ENCODE results near the gene CLNS1A.

CLNS1A gene, protein sequence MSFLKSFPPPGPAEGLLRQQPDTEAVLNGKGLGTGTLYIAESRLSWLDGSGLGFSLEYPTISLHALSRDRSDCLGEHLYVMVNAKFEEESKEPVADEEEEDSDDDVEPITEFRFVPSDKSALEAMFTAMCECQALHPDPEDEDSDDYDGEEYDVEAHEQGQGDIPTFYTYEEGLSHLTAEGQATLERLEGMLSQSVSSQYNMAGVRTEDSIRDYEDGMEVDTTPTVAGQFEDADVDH

DNA sequence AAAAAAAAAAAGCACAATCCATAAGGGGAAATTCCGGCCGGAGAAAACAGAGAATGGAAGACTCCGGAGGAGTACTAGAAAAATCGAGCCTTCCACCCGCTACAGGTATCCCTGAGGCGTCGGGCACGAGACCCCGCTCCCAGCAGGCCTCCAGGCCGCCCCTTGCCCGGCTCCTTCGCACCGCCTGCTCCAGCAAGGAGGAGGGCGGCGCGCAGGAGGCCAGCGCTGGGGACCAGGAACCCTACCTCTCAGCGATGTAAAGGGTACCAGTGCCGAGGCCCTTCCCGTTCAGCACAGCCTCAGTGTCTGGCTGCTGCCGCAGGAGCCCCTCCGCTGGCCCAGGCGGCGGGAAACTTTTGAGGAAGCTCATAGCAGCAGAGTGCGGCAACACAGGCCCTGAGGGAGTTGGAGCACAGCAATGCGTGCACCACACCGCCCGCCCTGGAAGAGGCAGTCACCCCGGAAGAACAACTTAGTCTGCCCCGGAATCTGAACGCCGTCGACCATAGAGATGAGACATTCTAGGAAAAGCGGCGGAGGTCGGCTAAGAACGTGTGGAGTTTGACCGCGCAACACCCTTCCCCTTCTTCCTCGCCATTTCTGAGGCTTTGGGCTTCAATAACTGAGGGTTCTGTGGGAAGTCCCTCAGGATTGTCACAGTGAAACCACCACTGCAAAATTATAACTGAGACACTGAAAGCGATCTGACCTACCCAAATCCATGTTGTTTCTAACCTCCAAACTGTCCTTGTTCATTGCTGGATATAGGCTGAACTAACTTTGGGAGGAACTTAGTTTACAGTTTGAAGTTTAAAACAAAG lies at the start of gene CLNS1A:
CLNS1A (minus strand) TSS at position 450 of the 821 bp plus-strand sequence; CDS start at position 370, 80 bp downstream.
- DNase-seq (ENCODE audit: low read depth): peak; percentile 89

DNA sequence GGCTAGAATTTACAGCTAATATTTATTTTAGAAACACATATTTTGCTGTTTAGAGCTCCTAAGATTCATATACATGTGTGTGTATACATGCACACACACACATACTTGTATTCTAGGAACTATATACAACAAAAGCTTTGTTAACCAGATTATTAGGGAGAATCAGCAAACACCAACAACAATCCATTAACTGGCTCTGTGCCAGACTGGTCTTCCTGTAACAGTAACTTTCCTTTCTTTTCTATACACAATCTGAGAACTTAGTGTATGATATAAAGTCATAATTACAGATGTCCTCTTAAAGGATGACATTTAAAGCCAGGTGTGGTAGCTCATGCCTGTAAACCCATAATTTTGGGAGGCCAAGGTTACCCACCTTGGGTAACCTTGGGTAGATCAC lies 49.5 kb upstream of the CLNS1A start:
- DNase-seq (ENCODE audit: low read depth): no peak
- H3K4me3 ChIP-seq (ENCODE audit: control insufficient read depth, low read depth, low read length): no peak overlapping the region
- TF ChIP-seq, protein P1, sequence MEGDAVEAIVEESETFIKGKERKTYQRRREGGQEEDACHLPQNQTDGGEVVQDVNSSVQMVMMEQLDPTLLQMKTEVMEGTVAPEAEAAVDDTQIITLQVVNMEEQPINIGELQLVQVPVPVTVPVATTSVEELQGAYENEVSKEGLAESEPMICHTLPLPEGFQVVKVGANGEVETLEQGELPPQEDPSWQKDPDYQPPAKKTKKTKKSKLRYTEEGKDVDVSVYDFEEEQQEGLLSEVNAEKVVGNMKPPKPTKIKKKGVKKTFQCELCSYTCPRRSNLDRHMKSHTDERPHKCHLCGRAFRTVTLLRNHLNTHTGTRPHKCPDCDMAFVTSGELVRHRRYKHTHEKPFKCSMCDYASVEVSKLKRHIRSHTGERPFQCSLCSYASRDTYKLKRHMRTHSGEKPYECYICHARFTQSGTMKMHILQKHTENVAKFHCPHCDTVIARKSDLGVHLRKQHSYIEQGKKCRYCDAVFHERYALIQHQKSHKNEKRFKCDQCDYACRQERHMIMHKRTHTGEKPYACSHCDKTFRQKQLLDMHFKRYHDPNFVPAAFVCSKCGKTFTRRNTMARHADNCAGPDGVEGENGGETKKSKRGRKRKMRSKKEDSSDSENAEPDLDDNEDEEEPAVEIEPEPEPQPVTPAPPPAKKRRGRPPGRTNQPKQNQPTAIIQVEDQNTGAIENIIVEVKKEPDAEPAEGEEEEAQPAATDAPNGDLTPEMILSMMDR (conservative IDR thresholded peaks at IDR 0.05; ENCODE audit: control insufficient read depth, insufficient read depth, low read depth, low read length): no peak

More for the DNA sequence above, at the start of gene CLNS1A:
- TF ChIP-seq, protein P1 (conservative IDR thresholded peaks at IDR 0.05; ENCODE audit: control insufficient read depth, insufficient read depth, low read depth, low read length): no peak
- peak within 1 kb of the TSS; percentile 89 for H3K4me3 ChIP-seq (ENCODE audit: control insufficient read depth, low read depth, low read length)

DNA sequence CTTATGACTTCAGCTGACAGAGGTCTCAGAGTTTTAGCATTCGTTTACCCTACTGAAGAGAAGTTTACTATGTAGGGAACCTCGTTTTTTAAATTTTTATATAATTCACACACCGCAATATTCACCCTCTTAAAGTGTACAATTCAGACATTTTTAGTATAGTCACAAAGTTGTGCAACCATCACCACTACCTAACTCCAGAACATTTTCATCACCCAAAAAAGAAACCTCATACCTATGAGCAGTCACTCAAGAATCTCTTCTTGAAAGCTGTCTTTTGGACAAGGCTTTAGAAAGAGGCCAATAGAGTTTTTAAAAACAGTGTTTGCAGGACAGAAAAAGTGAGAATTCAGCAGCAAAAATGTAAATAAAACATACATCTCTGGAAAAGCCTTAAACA lies 39.5 kb upstream of the CLNS1A start:
- H3K4me3 ChIP-seq (ENCODE audit: control insufficient read depth, low read depth, low read length): no peak overlapping the region
- TF ChIP-seq, protein P1 (conservative IDR thresholded peaks at IDR 0.05; ENCODE audit: control insufficient read depth, insufficient read depth, low read depth, low read length): no peak
- DNase-seq (ENCODE audit: low read depth): peak; percentile 12

GRCh38 chr11:77672264-77672663 lies 34.7 kb upstream of the CLNS1A start:
- TF ChIP-seq, protein P1 (conservative IDR thresholded peaks at IDR 0.05; ENCODE audit: control insufficient read depth, insufficient read depth, low read depth, low read length): no peak
- DNase-seq (ENCODE audit: low read depth): peak; percentile 96
- no peak overlapping the region for H3K4me3 ChIP-seq (ENCODE audit: control insufficient read depth, low read depth, low read length)

- H3K4me3 ChIP-seq (ENCODE audit: control insufficient read depth, low read depth, low read length): no peak overlapping the region
- TF ChIP-seq, protein P1 (conservative IDR thresholded peaks at IDR 0.05; ENCODE audit: control insufficient read depth, insufficient read depth, low read depth, low read length): no peak
- no peak for DNase-seq (ENCODE audit: low read depth)
Observed at GRCh38 chr11:77669848-77670511, 32.4 kb upstream of the CLNS1A start.

DNA sequence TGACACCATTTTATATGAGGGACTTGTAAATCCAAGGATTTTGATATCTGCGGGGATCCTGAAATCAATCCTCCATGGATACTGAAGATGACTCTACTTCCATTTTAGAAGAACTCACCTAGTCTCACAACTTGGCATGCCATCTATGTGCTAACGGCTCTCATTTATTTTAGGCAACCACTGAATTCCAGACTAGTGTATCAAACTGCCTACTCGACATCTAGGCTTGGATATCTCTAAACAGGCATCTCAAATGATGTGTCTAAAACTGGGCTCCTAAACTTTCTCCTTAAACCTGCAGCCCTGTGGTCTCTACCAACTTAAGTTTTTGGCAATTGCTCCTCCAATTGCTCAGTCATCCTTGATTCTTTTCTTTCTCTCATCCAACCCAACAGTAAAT lies 31.2 kb upstream of the CLNS1A start:
- no peak for DNase-seq (ENCODE audit: low read depth)
- TF ChIP-seq, protein P1 (conservative IDR thresholded peaks at IDR 0.05; ENCODE audit: control insufficient read depth, insufficient read depth, low read depth, low read length): no peak
- no peak overlapping the region for H3K4me3 ChIP-seq (ENCODE audit: control insufficient read depth, low read depth, low read length)
